Fibroblast of pulmonary artery (primary cell): Measurements from ENCODE around the gene CHKB.
"Not testable (repeated sequence)": the region's sequence is repeated elsewhere in the genome, so short reads cannot be mapped to it uniquely, and the experiment has no call there.

ENCODE experiments used
- DNase-seq: peaks from one replicate; pipeline ENCODE4 v3.0.0-alpha.2; 2010; ENCODE audit warnings: low read depth
- H3K4me3 ChIP-seq: replicated peaks from 2 replicates; pipeline ENCODE4 v1.5.1; 2011; ENCODE audit warnings: low read depth, mild to moderate bottlenecking, control low read depth, low read length, moderate library complexity
- TF ChIP-seq, protein P1 (sequence below): IDR thresholded peaks from 2 replicates; pipeline ENCODE4 v1.5.1; 2011; ENCODE audit warnings: mild to moderate bottlenecking, control low read depth, low read length, inconsistent platforms; ENCODE audit errors: missing control alignments

Gene CHKB

DNA sequence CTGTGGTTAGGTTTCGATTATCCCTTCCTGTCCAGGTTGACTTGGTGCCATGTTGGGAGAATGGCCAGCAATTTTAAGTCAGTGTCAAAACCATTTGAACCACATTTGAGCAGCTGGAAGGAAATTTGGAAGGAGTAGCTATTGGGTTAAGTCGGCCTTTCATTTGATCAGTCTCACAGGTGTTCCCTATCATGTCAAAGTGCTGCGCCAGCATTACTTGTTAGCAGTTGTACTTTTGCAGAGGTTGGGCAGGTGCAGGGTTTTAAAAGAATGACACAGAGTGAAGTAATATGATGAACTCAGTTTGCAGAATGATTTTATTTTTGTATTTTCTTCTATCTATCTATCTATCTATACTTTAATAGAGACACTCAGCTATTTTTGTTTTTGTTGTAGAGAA lies 46.4 kb downstream of the CHKB start:
- no peak for DNase-seq
- TF ChIP-seq, protein P1, sequence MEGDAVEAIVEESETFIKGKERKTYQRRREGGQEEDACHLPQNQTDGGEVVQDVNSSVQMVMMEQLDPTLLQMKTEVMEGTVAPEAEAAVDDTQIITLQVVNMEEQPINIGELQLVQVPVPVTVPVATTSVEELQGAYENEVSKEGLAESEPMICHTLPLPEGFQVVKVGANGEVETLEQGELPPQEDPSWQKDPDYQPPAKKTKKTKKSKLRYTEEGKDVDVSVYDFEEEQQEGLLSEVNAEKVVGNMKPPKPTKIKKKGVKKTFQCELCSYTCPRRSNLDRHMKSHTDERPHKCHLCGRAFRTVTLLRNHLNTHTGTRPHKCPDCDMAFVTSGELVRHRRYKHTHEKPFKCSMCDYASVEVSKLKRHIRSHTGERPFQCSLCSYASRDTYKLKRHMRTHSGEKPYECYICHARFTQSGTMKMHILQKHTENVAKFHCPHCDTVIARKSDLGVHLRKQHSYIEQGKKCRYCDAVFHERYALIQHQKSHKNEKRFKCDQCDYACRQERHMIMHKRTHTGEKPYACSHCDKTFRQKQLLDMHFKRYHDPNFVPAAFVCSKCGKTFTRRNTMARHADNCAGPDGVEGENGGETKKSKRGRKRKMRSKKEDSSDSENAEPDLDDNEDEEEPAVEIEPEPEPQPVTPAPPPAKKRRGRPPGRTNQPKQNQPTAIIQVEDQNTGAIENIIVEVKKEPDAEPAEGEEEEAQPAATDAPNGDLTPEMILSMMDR: no peak

DNA sequence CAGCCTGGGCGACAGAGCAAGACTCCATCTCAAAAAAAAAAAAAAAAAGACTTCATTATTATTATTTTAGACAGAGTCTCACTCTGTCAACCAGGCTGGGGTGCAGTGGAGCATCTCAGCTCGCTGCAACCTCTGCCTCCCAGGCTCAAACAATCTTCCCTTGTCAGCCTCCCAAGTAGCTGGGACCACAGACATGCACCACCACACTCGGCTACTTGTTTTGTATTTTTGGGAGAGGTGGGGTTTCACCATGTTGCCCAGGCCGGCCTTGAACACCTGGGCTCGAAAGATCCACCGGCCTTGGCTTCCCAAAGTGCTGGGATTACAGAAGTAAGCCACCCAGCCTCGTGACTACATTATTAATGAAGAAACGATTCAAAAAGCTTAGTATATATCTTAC lies 47.5 kb downstream of the CHKB start:
- no peak overlapping the region for H3K4me3 ChIP-seq
- TF ChIP-seq, protein P1: no peak
- DNase-seq: no peak

More for the DNA sequence above, 46.4 kb downstream of the CHKB start:
- H3K4me3 ChIP-seq: no peak overlapping the region

DNA sequence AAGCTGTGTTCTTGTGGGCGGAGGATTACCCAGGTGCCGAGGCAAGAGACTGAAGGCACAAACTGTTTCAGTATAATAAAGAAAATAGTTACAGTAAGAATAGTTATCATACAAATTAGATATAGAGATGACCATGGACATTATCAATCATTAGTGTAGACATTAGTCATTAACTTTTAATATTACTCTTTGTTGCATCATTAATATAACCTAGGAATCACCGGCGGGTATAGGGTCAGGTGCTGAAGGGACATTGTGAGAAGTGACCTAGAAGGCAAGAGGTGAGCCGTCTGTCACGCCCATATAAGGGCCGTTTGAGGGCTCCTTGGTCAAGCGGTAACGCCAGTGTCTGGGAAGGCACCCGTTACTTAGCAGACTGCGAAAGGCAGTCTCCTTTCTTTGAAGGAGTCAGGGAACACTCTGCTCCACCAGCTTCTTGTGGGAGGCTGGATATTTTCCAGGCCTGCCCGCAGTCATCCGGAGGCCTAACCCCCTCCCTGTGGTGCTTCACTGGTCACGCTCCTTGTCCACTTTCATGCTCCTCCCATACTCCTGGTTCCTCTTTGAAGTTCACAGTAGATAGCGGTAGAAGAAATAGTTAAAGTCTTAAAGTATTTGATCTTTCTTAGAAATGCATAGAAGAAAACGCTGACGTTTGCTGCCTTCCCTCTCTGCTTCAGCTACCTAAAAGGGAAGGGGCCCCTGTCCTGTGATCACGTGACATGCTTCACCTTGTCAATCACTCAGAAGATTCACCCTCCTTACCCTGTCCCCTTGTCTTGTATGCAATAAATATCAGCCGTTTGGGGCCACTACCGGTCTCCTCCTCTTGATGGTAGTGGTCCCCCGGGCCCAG lies 48.6 kb downstream of the CHKB start:
- peak; percentile 83 for DNase-seq

DNA sequence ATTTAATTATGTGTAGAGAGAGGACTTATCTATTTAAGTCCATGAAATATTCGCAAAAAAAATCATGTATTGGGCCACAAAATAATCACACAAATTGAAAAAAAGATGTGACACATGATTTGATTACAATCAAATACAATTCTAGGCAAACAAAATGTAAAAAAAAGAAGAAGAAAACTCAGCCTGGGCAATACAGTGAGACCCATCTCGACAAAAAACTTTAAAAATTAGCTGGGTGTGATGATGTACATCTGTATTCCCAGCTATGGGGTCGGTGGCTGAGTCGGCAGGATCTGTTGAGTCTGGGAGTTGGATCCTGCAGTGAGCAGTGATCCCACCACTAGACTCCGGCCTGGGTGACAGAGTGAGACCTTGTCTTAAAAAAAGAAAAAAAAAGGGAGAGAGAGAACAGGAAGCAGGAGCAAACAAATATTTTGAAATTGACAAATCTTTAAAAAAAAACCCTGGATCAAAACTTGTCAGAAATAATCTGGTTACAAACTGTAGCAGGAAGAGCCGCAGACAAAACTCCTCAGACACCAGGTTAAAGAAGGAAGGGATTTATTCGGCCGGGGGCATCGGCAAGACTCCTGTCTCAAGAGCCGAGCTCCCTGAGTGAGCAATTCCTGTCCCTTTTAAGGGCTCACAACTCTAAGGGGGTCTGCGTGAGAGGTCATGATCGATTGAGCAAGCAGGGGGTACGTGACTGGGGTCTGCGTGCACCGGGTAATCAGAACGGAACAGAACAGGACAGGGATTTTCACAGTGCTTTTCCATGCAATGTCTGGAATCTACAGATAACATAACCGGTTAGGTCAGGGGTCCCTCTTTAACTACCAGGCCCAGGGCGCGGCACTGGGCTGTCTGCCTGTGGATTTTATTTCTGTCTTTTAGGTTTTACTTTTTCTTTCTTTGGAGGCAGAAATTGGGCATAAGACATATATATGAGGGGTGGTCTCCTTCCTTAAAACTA lies 49.5 kb downstream of the CHKB start:
- DNase-seq: no peak
- H3K4me3 ChIP-seq: no peak overlapping the region
- TF ChIP-seq, protein P1: no peak

More for the DNA sequence above, 48.6 kb downstream of the CHKB start:
- H3K4me3 ChIP-seq: not testable (repeated sequence)

DNA sequence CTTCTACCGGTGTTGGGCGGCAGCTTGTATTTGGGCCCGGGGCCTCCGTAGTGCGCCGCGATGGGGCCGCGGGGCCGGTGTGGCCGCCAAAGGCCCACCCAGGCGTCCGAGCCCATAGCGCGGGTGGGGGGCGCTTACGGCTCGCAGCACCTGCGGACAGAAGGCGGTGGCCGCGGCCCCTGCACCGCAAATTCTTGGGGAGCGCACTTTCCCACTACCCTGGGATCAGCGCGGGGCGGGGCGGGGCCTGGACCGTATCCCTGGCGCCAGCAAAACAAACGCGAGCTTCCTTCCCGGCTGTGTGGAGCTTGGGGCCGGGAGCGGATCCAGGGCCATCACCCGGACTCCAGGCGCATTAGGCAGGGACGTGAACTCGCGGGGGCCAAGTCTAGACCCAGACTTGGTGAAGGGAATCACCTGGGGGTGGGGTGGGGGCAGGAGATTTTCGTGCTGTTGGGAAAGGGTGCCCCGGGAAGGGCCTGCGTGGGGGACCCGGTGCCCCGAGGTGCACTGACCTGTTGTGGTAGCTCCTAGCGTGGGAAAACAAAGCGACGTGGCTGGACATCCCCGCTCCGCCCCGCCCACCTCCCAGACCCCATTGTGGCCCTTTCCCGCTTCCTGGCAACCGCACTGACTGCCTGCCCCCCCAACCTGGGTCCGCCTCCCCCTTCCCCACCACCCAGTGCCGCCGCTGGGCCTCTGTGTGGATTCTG lies 50.5 kb downstream of the CHKB start:
- TF ChIP-seq, protein P1: no peak
- peak; percentile 75 for DNase-seq
- peak overlapping the region; percentile 62 for H3K4me3 ChIP-seq

DNA sequence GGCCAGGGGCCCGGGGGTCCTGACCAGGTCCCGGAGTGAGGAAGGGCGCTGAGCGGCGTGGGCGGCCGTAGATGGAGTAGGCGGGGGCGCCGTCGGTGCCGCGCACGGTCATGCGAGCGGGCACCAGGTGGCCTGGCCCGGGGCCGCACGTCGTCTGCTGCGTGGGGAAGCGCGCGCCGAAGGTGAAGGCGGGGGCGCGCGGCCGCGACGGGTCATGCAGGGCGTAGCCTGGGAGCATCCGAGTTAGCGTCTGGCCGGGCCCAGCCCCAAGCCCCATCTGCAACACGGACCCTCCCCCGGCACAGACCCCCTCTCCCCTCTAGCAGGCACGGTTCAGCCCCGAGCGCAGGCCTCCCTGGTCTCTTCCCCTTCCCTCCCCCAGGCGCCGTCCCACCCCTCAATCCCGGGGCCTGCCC lies 51.1 kb downstream of the CHKB start:
- TF ChIP-seq, protein P1: no peak
- H3K4me3 ChIP-seq: peak overlapping the region; percentile 62
- peak; percentile 42 for DNase-seq
